NCI-H1105 (cell line): ENCODE results near the gene COA7.
"Not testable (repeated sequence)": the region's sequence is repeated elsewhere in the genome, so short reads cannot be mapped to it uniquely, and the experiment has no call there.

Experiments used
- DNase-seq: peaks from one replicate; lab custom pipeline; 2025; lab: John Stamatoyannopoulos, UW

The COA7 gene

DNA sequence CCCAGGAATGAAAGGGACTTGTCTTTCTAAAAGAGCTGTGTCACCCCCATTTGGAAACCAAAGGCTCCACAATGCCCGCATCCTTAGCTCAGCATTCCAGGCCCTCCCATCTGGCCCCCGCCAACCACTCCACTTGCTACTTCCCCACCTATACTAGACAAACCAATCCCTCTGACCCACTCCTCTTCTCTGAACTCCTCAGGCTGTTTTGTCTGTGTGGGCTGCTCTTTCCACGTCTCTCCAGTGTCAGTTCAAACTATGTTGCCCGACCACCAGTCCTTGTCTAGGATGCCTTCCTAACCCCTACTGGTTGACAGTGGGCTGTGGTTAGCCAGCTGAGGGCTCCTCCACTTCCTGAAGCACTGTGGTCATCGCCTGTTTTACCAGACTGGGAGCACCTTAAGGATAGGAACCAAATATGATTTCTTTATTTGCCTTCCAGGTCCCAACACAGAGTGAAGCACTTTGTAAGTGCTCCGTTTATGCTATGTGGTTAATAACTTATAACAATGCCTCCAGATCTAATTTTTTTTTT, 8.1 kb upstream of the COA7 start:
- no peak for DNase-seq

DNA sequence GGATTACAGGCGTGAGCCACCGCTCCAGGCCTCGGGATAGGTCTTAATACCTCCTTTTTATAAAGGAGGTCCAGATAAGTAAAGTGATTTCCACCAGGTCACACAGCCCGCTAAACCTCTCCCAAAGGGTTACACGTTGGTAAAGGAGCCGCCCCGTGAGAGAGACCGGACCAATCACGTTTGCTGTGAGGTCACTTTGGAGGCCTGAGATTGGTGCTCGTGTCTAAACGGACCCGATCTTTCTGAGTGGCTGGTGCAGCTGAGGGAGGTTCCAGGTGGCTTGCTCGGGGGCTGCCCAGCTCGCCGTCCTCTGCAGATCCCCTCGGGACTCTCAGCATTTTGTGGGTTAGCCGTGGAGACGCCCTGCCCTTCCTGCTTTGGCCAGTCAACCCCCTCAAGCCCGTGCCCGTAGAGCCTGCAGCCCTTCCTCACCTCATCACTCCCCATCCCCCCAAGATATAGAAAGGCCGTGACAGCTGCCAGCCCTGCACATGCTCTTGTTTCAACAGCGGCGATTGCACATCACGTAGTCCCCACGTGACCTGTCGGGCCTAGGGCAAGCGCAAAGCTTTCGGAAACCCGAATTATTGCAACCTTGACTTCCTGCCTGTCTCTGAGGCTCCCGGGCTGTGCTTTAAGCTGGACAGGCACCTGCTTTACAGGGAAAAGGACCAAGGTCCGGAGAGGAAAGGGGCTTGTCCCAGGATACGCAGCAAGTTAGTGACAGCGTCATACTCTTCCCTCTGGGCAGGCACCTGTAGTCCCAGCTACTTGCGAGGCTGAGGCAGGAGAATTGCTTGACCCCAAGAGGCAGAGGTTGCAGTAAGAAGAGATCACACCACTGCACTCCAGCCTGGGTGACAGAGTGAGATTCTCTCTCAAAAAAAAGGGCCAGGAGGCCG, 5.0 kb upstream of the COA7 start:
- peak; percentile 86 for DNase-seq

- DNase-seq, result no peak
Observed at GRCh38 chr1:52695627-52696026, 2.5 kb downstream of the COA7 start.

DNA sequence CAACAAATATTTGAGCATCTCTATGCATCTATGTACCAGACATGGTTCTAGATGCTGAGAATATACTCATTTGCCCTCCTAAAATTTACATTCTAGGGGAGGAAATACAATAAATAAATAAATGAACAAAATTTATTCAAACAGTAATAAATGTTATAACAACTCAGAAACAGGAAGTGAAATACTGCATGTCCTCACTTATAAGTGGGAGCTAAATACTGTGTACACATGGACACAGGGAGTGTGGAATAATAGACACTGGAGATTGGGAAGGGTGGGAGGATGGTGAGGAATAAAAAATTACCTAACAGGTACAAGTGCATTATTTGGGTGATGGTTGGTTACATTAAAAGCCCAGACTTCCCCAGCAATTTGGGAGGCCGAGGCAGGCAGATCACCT, 4.3 kb downstream of the COA7 start:
- no peak for DNase-seq

DNA sequence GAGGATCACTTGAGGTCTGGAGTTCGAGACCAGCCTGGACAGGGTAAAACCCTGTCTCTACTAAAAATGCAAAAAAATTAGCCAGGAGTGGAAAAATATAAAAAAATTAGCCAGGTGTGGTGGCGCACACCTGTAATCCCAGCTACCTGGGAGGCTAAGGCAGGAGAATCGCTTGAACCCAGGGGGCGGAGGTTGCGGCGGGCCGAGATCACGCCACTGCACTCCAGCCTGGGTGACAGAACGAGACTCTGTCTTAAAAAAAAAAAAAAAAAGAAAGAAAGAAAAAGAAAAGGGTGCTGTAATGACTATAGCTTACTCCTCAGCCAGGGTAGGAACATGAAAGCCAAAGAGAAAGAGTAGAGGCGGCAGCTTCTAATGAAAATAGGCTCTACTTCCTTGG, 4.8 kb downstream of the COA7 start:
- DNase-seq, result not testable (repeated sequence)

GRCh38 chr1:52692697-52693096, 5.5 kb downstream of the COA7 start:
- no peak for DNase-seq

DNA sequence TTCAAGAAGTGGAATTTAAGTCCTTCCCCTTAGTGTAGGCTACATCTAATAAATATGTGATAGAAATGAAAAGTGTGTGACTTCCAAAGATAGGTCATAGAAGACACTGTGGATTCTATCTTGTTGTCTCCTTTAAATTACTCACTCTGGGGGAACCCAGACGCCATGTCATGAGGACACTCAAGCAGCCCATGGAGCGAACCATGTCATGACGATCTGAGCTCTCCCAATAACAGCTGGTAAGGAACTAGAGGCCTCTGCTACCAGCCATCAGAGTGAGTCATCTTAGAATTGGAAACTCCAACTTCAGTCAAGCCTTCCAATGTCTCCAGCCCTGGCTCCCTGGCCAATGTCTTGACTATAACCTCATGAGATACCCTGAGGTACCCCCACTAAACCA, 6.3 kb downstream of the COA7 start:
- DNase-seq, result no peak

DNA sequence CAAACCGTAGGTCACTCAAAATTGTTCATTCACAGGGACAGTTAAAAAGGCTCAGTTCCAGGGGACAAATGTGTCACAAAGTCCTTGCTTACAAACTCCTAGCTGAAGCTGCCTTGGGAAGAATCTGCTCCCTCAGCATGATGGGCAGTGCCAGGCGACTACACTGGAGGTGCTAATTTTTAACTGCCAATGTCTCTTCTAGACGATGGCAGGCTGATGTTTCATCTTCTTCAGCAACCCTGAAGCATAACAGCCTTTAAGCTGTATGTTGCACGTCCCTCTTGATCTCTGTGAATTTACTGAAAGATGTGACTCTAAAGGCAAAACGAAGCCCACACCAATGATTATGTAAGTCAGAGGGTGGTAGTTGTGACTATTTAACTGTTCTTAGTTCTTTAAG, 11.3 kb downstream of the COA7 start:
- no peak for DNase-seq

DNA sequence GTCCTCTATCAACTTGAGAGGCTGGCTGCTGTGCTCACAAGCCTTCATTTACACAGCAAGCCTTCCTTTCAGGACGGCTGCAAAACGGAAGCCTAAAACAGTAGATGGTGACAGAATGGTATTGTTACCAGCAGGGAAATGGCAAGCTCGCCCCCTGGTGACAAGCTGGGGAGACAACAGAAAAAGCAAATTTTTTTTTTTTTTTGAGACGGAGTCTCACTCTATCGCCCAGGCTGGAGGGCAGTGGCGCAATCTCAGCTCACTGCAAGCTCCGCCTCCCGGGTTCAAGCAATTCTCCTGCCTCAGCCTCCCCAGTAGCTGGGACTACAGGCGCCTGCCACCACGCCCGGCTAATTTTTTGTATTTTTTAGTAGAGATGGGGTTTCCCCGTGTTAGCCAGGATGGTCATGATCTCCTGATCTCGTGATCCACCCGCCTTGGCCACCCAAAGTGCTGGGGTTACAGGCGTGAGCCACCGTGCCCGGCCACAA, 11.8 kb downstream of the COA7 start:
- peak; percentile 53 for DNase-seq

- no peak for DNase-seq
Observed at GRCh38 chr1:52684545-52684944, 13.6 kb downstream of the COA7 start.

- no peak for DNase-seq
Observed at GRCh38 chr1:52683367-52683940, 14.7 kb downstream of the COA7 start.

- no peak for DNase-seq
Observed at GRCh38 chr1:52681136-52681535, 17.0 kb downstream of the COA7 start.

DNA sequence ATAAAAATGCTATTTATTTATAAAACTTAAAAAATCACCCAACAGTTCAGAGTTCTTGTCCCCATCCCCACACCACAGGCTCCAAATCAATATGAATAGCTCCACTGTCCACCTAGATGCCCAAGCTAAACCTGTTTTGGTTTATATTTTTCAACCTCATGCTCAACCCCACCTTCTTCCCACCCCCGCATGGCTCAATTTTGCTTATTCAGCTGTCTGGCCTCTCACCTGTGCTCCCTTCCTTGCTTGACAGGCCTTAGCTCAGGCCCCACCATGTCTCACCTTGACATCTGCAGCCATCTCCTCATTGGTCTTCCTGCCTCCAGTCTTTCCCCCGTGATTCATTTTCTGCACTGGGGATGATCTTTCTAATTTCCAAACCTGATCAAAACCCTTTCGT, 17.8 kb downstream of the COA7 start:
- no peak for DNase-seq

- no peak for DNase-seq
Observed at GRCh38 chr1:52679498-52679897, 18.6 kb downstream of the COA7 start.

GRCh38 chr1:52679048-52679447, 19.1 kb downstream of the COA7 start:
- DNase-seq, result no peak

GRCh38 chr1:52677076-52677806, 20.9 kb downstream of the COA7 start:
- no peak for DNase-seq

GRCh38 chr1:52676249-52676903, 21.8 kb downstream of the COA7 start:
- DNase-seq, result no peak

DNA sequence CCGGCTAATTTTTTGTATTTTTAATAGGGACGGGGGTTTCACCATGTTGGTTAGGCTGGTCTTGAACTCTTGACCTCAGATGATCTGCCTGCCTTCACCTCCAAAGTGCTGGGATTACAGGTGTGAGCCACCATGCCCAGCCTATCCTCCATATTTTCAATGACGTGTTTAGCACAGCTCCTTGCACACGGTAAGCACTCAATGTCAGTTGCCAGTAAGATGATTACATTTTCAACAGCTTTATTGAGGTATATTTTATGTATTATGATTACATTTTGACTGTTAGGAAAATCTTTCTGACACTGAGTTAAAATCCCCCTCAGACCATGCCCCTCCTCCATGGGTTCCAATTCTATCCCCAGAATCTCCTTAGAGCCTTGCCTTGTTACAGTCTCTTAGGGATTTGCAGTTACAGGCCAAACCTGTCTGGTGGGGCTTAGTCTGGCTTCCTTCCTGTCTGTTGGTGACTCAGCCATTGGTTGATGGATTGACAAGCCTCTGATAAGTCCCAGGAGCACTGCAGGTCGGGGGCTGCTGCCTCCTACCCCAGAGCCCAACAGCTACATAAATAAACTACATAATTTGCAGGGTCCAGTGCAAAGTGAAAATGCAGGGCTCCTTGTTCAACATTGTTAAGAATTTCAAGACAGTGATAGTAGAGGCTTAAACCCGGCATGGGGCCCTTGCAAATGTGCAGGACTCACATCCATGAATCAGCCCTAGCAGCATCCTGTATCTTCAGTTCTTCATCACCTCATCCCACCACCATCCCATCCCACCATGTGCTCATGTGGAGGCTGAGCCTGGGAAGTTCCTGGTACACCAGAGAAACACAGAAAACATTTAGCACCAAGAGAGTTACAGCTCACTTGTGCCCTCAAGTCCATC, 23.4 kb downstream of the COA7 start:
- DNase-seq, result no peak

DNA sequence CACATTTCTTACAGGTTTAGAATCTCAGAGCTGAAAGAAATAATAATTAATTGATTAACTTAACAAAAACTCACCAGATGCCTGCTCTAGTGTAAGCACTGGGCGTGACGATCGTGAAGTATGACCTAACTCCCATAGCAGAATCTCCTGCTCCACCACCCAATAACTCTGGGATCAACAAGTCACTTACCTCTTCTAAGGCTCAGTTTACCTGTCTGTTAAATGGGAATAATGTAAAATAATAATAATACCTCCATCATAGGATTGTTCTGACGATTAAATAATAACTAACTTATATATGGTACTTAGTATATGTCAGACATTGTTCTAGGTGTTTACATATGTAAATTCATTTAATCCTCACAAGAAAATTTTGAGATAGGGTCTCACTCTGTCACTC, 24.6 kb downstream of the COA7 start:
- DNase-seq, result no peak

DNA sequence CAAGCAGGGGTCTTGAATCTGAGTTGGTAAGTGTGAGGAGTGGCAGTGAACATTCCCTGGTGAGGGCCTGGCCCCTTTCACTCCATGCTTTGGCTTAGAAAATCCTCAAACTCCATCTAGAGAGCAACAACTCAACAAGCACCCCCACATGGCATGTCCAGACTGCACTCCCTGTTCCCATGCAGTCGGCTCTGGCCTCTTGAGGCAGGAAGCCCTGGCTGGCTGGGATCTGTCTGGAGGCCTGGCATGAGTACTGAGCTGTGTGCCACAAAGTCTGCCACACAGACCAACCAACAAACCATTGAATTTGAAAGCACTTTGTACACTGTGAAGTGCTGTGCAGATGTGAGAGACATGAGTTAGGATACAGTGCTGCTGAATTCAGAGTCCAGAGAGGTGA, 25.2 kb downstream of the COA7 start:
- DNase-seq, result no peak

GRCh38 chr1:52670604-52671003, 27.5 kb downstream of the COA7 start:
- no peak for DNase-seq
